Lung (tissue), 12 donors: ENCODE measurements around the gene ADA. TPM values are rescaled to one million over a fixed set of nuclear protein-coding genes. Genes with fewer than 3 reads are reported as not detected.

Experiments
- ATAC-seq: fragments of 200-7000 bp; cut with Tn5 transposase; one replicate; pipeline ENCODE4 v1.9.1; 2020; ENCODE audit warnings: moderate number of reproducible peaks; ENCODE audit not compliant: insufficient read depth, low FRiP score
- DNase-seq, 3 donors: peaks; one replicate each; pipeline ENCODE4 v3.0.0-alpha.2; 2013 to 2017
- H3K27ac ChIP-seq, 2 donors: one replicate each; pipeline ENCODE4 v1.5.1; 2013; ENCODE audit warnings: mild to moderate bottlenecking in 2 of 2, moderate library complexity in 2 of 2, control low read depth in 1 of 2, inconsistent platforms in 1 of 2, low read depth in 1 of 2, low read length in 1 of 2
- H3K27me3 ChIP-seq, 3 donors: one replicate each; pipeline ENCODE4 v1.5.1; 2013; ENCODE audit warnings: low read length in 2 of 3; ENCODE audit not compliant: control insufficient read depth in 3 of 3, insufficient read depth in 3 of 3
- H3K36me3 ChIP-seq, 4 donors: one replicate each; pipeline ENCODE4 v1.5.1; 2013; ENCODE audit warnings: low read length in 4 of 4, mild to moderate bottlenecking in 1 of 4, moderate library complexity in 1 of 4; ENCODE audit not compliant: control insufficient read depth in 4 of 4, insufficient read depth in 4 of 4
- H3K4me1 ChIP-seq, 5 donors: one replicate each; pipeline ENCODE4 v1.5.1; 2013; ENCODE audit warnings: low read length in 5 of 5, mild to moderate bottlenecking in 2 of 5, moderate library complexity in 1 of 5; ENCODE audit not compliant: control insufficient read depth in 5 of 5, insufficient read depth in 5 of 5
- H3K4me3 ChIP-seq: one replicate; pipeline ENCODE4 v1.5.1; 2013; ENCODE audit warnings: mild to moderate bottlenecking, control low read depth, moderate library complexity
- H3K9ac ChIP-seq, 2 donors: one replicate each; pipeline ENCODE4 v1.5.1; 2013; ENCODE audit warnings: low read length in 2 of 2, control low read depth in 1 of 2; ENCODE audit not compliant: insufficient read depth in 1 of 2
- H3K9me3 ChIP-seq, 4 donors: one replicate each; pipeline ENCODE4 v1.5.1; 2013; ENCODE audit warnings: low read length in 3 of 4, mild to moderate bottlenecking in 1 of 4, moderate library complexity in 1 of 4; ENCODE audit not compliant: control insufficient read depth in 4 of 4, insufficient read depth in 3 of 4
- WGBS, 2 donors: extraction: QIAGEN DNeasy Blood & Tissue Kit; methylation state at CpG; one replicate each; pipeline ENCODE4 v1.1.7; 2013; 5-methylcytosine and 5-hydroxymethylcytosine counted together
- polyA plus RNA-seq, 2 donors: library from polyadenylated mRNA; stranded (reverse); fragments of 200-250 nt; gene quantifications; one replicate each; pipeline ENCODE4 v1.2.1, GENCODE V29; 2013
- total RNA-seq, 2 donors: library from RNA; depleted of rRNA in 1 of 2; stranded (reverse); fragments of >200 nt in 1 of 2; gene quantifications; one replicate each; pipeline ENCODE4 v1.2.1, GENCODE V29; 2014 to 2021
- TF ChIP-seq, protein P1 (sequence below): IDR thresholded peaks from 2 replicates; pipeline ENCODE4 v1.5.1; 2012; ENCODE audit warnings: mild to moderate bottlenecking; ENCODE audit errors: control extremely low read depth, extremely low read depth
- donor health status: control.
- donor health status: control.
- donor health status: Bipolar disorder and iron deficiency.
- donor health status: healthy.
- donor health status: DM: yes; HTN: yes; CAD: no.

The ADA gene
- total and polyA plus RNA-seq, 4 donors = 4.2 to 55.2 (median 8.0) TPM

DNA sequence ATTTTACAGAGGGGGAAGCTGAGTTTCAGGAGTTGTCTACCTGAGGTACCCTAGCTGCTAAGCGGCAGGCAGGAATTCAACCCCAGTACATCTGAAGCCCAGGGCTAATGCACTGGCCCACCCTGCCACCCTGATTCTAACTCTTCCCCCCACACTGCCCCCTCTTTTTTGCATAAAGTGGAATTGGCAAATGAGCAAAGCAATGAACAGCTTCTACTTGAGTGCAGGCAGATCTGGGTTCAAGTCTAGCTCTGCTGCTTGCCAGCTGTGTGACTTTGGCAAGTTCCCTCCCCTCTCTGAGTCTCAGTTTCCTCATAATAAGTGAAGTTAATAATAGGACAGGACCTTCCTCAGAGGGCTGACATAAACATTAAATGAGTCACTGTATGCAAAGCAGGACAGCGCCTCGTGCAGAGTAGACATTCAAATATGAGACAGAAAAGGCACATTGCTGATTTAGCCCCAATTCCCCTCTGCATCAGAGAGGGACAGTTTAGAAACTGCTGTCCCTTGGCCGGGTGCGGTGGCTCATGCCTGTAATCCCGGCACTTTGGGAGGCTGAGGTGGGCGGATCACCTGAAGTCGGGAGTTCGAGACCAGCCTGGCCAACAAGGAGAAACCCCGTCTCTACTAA is 4.7 kb downstream of the ADA start:
- Histone ChIP-seq H3K36me3 (no peaks in the 10 kb centered on the region), H3K9me3 (no peaks in the 10 kb centered on the region), H3K9ac (no peak overlapping the region), H3K4me1 (peaks cover 4 to 30% (median 19%) of the 10 kb centered on the region in 5 donors), H3K4me3 (no peak overlapping the region), H3K27ac (peak overlapping the region in 1 of 2 donors; percentile 62), H3K27me3 (no peaks in the 10 kb centered on the region)
- TF ChIP-seq, protein P1, sequence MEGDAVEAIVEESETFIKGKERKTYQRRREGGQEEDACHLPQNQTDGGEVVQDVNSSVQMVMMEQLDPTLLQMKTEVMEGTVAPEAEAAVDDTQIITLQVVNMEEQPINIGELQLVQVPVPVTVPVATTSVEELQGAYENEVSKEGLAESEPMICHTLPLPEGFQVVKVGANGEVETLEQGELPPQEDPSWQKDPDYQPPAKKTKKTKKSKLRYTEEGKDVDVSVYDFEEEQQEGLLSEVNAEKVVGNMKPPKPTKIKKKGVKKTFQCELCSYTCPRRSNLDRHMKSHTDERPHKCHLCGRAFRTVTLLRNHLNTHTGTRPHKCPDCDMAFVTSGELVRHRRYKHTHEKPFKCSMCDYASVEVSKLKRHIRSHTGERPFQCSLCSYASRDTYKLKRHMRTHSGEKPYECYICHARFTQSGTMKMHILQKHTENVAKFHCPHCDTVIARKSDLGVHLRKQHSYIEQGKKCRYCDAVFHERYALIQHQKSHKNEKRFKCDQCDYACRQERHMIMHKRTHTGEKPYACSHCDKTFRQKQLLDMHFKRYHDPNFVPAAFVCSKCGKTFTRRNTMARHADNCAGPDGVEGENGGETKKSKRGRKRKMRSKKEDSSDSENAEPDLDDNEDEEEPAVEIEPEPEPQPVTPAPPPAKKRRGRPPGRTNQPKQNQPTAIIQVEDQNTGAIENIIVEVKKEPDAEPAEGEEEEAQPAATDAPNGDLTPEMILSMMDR = no peak
- no peak for DNase-seq
- no peak for ATAC-seq
- 73 to 75% methylated on average over 10 of the region's 10 CpGs for WGBS, 2 donors

DNA sequence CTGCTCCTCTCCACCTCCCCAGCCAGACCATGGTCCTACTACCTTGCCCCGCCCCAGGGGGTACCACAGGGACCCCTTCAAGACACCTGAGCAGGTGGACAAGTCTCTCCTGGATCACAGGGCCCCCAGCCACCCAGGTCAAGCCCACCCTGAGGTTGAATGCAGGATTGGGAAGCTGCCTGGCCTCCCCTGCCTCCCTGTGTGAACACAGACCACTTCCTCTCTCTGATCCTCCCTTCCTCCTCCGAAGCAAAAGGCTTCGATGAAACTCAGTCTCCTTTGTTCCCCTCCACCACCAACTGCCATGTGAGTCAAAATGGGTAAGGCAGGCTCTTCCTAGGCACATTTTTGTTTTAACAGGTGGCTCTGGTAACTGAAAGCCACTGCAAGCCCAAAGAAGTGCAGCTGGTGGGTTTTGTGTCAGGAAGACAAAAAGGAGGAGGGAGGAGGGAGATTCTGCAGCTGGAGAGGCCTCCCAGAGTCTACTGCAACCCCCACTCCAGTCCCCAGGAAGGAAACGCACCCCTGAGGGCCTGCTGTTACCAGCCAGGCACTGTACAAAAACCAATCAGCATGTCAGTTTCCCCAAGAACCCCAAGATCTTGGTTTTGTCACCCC is 5.4 kb downstream of the ADA start:
- DNase-seq (peak in 2 of 3 donors; percentile 32 to 53), ATAC-seq (no peak)
- Histone ChIP-seq H3K4me1 (peaks cover 4 to 27% (median 19%) of the 10 kb centered on the region in 5 donors), H3K36me3 (no peaks in the 10 kb centered on the region), H3K9ac (no peak overlapping the region), H3K27ac (peak overlapping the region in 1 of 2 donors; percentile 62), H3K9me3 (no peaks in the 10 kb centered on the region), H3K4me3 (no peak overlapping the region), H3K27me3 (no peaks in the 10 kb centered on the region)
- 21 to 35% methylated on average over 4 of the region's 4 CpGs for WGBS, 2 donors
- TF ChIP-seq, protein P1 = no peak

DNA sequence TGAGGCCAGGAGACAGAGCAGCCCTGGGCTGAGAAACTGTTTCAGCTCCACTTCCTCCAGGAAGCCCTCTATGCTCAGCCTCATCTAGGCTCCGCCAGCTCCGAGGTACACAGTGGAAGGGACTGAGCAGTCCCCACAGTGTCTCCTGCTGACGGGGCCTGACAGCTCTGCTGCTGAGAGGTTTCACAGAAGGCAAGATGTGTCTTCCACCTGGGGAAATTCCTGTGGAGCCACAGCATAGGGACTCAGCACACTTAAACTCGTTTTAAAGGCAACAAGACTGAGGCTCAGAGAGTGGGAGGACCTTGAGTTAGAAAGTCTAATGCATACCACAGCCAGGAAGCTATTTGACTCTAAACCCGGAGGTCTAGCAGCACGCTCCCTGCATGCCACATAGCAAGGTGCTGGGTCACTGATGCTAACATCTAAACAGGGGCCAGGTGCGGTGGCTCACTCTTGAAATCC is 6.8 kb downstream of the ADA start:
- ATAC-seq (no peak), DNase-seq (no peak)
- H3K27ac ChIP-seq = peak overlapping the region in 1 of 2 donors; percentile 78
- WGBS, 2 donors = 51 to 63% methylated on average over 7 of the region's 7 CpGs
- TF ChIP-seq, protein P1 = no peak
- no peak overlapping the region for H3K9ac ChIP-seq
- H3K27me3 ChIP-seq = no peaks in the 10 kb centered on the region
- H3K4me3 ChIP-seq = no peak overlapping the region
- no peaks in the 10 kb centered on the region for H3K9me3 ChIP-seq
- peaks cover 4 to 22% (median 19%) of the 10 kb centered on the region in 5 donors for H3K4me1 ChIP-seq
- H3K36me3 ChIP-seq = no peaks in the 10 kb centered on the region
